ENCODE data around the gene BTD. TPM values are rescaled to one million over a fixed set of nuclear protein-coding genes. Genes with fewer than 3 reads are reported as not detected.

Gene BTD
- total and polyA plus RNA-seq, 2 donors (not counting 1 experiment from before 2014, with no cell fraction given), result 24.4 to 24.9 TPM

GRCh38 chr3:15630646-15631350, 29.3 kb downstream of the BTD start:
- TF ChIP-seq, protein P1, sequence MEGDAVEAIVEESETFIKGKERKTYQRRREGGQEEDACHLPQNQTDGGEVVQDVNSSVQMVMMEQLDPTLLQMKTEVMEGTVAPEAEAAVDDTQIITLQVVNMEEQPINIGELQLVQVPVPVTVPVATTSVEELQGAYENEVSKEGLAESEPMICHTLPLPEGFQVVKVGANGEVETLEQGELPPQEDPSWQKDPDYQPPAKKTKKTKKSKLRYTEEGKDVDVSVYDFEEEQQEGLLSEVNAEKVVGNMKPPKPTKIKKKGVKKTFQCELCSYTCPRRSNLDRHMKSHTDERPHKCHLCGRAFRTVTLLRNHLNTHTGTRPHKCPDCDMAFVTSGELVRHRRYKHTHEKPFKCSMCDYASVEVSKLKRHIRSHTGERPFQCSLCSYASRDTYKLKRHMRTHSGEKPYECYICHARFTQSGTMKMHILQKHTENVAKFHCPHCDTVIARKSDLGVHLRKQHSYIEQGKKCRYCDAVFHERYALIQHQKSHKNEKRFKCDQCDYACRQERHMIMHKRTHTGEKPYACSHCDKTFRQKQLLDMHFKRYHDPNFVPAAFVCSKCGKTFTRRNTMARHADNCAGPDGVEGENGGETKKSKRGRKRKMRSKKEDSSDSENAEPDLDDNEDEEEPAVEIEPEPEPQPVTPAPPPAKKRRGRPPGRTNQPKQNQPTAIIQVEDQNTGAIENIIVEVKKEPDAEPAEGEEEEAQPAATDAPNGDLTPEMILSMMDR (conservative IDR thresholded peaks at IDR 0.05 in 1 of 2, IDR thresholded peaks at IDR 0.05 in 1 of 2; ENCODE audit: low read depth in 1 of 2, low read length in 2 of 2), result no peak
- no peak for TF ChIP-seq EZH2 (IDR thresholded peaks at IDR 0.05; ENCODE audit: low read length, missing control alignments)
- H3K27me3 ChIP-seq (ENCODE audit: control insufficient read depth, insufficient read depth, low read length), result no peaks in the 10 kb centered on the region
- peaks cover 29% of the 10 kb centered on the region for H3K4me1 ChIP-seq (ENCODE audit: control insufficient read depth, extremely low read depth, insufficient read depth, low read length)
- H3K9me3 ChIP-seq (ENCODE audit: control insufficient read depth, insufficient read depth, low read depth, low read length), result no peaks in the 10 kb centered on the region
- peak; percentile 73 to 84 for DNase-seq (ENCODE audit: low read depth in 2 of 2)
- H3K27ac ChIP-seq (ENCODE audit: insufficient read depth, low read length), result peak overlapping the region; percentile 60
- no peaks in the 10 kb centered on the region for H3K79me2 ChIP-seq (ENCODE audit: control insufficient read depth, insufficient read depth, low read length)
- peak overlapping the region; percentile 34 for H3K9ac ChIP-seq (ENCODE audit: insufficient read depth, low read length)
- H4K20me1 ChIP-seq (ENCODE audit: control insufficient read depth, extremely low read depth, insufficient read depth, low read length), result no peaks in the 10 kb centered on the region
- H3K36me3 ChIP-seq (ENCODE audit: control insufficient read depth, insufficient read depth, low read length), result no peaks in the 10 kb centered on the region
- peak overlapping the region; percentile 19 to 47 (median 31) for H3K4me3 ChIP-seq (replicated peaks in 1 of 4; ENCODE audit: control extremely low read depth in 1 of 4, insufficient read depth in 1 of 4, low read depth in 3 of 4, low read length in 4 of 4)
- H3K4me2 ChIP-seq (ENCODE audit: extremely low read depth, insufficient read depth, low read length), result peak overlapping the region; percentile 77
- H2AFZ ChIP-seq (ENCODE audit: low read length), result no peak overlapping the region

- H3K36me3 ChIP-seq (ENCODE audit: control insufficient read depth, insufficient read depth, low read length), result no peaks in the 10 kb centered on the region
- peaks cover 36% of the 10 kb centered on the region for H3K4me1 ChIP-seq (ENCODE audit: control insufficient read depth, extremely low read depth, insufficient read depth, low read length)
- H3K27me3 ChIP-seq (ENCODE audit: control insufficient read depth, insufficient read depth, low read length), result no peaks in the 10 kb centered on the region
- H3K4me2 ChIP-seq (ENCODE audit: extremely low read depth, insufficient read depth, low read length), result no peak overlapping the region
- H3K9me3 ChIP-seq (ENCODE audit: control insufficient read depth, insufficient read depth, low read depth, low read length), result no peaks in the 10 kb centered on the region
- H3K4me3 ChIP-seq (replicated peaks in 1 of 4; ENCODE audit: control extremely low read depth in 1 of 4, insufficient read depth in 1 of 4, low read depth in 3 of 4, low read length in 4 of 4), result no peak overlapping the region
- DNase-seq (ENCODE audit: low read depth in 2 of 2), result no peak
- TF ChIP-seq EZH2 (IDR thresholded peaks at IDR 0.05; ENCODE audit: low read length, missing control alignments), result no peak
- TF ChIP-seq, protein P1 (conservative IDR thresholded peaks at IDR 0.05 in 1 of 2, IDR thresholded peaks at IDR 0.05 in 1 of 2; ENCODE audit: low read depth in 1 of 2, low read length in 2 of 2), result no peak
- H2AFZ ChIP-seq (ENCODE audit: low read length), result no peak overlapping the region
- no peak overlapping the region for H3K9ac ChIP-seq (ENCODE audit: insufficient read depth, low read length)
- H3K27ac ChIP-seq (ENCODE audit: insufficient read depth, low read length), result peak overlapping the region; percentile 60
- H3K79me2 ChIP-seq (ENCODE audit: control insufficient read depth, insufficient read depth, low read length), result no peaks in the 10 kb centered on the region
- H4K20me1 ChIP-seq (ENCODE audit: control insufficient read depth, extremely low read depth, insufficient read depth, low read length), result no peaks in the 10 kb centered on the region
These were observed 30.1 kb downstream of the BTD start for GRCh38 chr3:15631426-15632211.

DNA sequence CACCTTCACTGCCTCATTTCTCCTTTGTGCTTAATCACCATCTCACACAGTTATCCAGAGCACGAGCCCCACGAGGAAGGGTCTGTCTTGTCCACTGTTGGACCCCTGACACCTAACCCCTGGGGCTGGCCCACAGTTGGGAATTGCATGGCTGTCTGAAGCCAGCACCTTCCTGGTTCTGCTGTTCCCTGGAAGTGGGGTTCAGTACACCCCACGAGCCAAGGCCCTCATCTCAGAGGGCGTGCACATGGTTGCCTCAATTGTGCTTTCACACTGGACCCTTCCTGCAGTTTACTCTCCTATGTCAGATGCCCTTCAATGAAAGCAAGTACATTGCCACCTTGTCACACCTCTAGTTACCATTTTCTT, 30.7 kb downstream of the BTD start:
- Histone ChIP-seq H3K4me3 (replicated peaks in 1 of 4; ENCODE audit: control extremely low read depth in 1 of 4, insufficient read depth in 1 of 4, low read depth in 3 of 4, low read length in 4 of 4) (no peak overlapping the region), H3K9me3 (ENCODE audit: control insufficient read depth, insufficient read depth, low read depth, low read length) (no peaks in the 10 kb centered on the region), H4K20me1 (ENCODE audit: control insufficient read depth, extremely low read depth, insufficient read depth, low read length) (no peaks in the 10 kb centered on the region), H3K4me1 (ENCODE audit: control insufficient read depth, extremely low read depth, insufficient read depth, low read length) (peaks cover 40% of the 10 kb centered on the region), H3K36me3 (ENCODE audit: control insufficient read depth, insufficient read depth, low read length) (no peaks in the 10 kb centered on the region), H3K27me3 (ENCODE audit: control insufficient read depth, insufficient read depth, low read length) (no peaks in the 10 kb centered on the region), H3K9ac (ENCODE audit: insufficient read depth, low read length) (no peak overlapping the region), H2AFZ (ENCODE audit: low read length) (no peak overlapping the region), H3K79me2 (ENCODE audit: control insufficient read depth, insufficient read depth, low read length) (no peaks in the 10 kb centered on the region), H3K27ac (ENCODE audit: insufficient read depth, low read length) (no peak overlapping the region), H3K4me2 (ENCODE audit: extremely low read depth, insufficient read depth, low read length) (no peak overlapping the region)
- no peak for DNase-seq (ENCODE audit: low read depth in 2 of 2)
- TF ChIP-seq, protein P1 (conservative IDR thresholded peaks at IDR 0.05 in 1 of 2, IDR thresholded peaks at IDR 0.05 in 1 of 2; ENCODE audit: low read depth in 1 of 2, low read length in 2 of 2), result no peak
- no peak for TF ChIP-seq EZH2 (IDR thresholded peaks at IDR 0.05; ENCODE audit: low read length, missing control alignments)
